HG03354 (cell line): Measurements from ENCODE around the gene CSF1.
"Not testable (repeated sequence)": the region's sequence is repeated elsewhere in the genome, so short reads cannot be mapped to it uniquely, and the experiment has no call there.

Source experiments
- ATAC-seq: cut with Tn5 transposase; IDR thresholded peaks from one replicate; pipeline ENCODE4 v1.9.1; 2021; ENCODE audit warnings: mild to moderate bottlenecking; ENCODE audit not compliant: unreplicated experiment, poor library complexity, severe bottlenecking

Gene CSF1

DNA sequence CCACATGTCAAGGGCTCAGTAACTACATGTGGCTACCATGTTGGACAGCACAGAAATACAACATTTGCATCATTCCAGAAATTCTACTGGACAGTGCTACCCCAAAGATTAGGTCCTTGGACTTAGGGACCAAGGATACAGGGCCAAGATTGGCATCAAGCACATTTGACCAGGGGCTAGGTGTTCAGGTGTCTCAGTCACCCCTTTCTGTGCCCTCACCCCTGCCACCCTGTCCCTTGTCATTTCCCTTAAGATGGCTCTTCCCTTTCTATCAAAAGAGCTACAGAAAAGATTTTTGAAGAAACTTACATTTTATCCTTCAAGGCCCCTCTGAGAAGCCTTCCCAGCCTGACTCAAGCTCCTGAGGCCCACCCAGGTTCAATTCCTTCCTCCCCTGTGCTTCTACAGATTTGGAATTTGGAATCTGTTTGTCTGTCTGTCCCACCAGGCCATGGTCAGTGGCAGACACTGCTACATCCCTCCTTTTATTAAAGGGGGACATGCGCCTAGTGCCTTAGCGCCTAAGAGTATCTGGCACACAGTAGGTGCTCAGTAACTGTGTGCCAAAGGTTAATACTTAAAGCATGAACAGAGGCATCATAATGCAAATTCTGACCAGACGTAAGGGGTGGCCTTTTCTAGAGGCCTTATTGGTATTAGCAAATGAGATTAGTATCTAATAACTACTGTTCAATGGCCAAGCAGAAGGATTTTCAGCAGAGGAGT is 21.4 kb downstream of the CSF1 start:
- no peak for ATAC-seq

DNA sequence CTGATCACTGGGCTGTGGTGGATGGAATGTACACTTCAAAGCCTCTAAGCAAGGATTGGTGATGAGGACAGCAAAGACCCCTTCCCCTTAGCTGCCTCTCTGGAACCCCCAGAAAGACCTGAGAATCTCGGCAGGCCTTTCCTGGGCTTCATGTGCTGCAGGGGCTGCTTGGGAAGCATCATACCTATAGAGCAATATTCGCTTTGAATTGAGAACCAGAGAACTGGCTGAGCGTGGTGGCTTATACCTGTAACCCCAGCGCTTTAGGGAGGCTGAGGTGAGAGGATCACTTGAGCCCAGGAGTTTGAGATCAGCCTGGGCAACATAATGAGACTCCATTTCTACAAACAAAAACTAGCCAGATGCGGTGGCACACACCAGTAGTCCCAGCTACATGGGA is 22.0 kb downstream of the CSF1 start:
- no peak for ATAC-seq

DNA sequence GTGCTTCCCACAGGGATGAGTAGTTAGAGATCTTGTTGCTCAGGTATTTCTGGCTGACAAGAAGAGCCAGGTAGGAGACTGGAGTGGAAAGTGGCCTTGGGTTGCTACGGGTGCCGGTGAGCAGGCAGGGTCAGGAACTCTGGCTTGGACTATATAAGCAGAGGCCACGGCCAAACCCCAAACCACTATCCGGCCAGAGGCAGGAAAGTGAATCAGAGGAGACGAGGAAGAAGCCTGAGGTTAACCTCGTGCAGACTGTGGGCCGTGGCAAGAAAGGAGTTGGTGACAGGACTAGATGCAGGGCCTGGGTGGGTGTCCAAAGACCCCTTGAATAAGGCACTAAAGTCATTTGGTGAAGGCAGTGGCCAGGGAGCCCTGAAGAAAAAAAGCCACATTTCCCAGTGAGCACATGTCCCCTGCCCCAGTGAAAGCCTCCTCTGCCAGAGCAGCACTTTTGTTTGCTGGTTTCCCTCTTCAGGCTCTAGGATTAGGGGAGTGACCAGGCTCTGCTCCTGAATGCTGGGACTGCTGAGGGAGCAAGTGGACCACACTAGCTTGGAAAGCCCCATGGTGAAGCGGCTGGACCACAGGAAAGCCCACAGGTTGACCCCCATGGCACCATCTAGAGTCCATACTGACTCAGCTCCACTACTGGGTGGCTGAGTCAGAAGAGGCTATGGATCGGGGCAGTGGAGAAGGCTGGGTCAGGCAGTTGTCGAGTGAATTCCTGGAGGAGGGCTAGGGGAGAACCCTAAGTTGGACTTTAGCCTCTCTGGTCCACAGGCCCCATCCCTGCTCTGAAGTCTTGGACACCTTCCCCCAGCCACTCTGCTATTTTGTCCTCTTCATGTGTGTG is 23.4 kb downstream of the CSF1 start:
- no peak for ATAC-seq

- no peak for ATAC-seq
Observed at GRCh38 chr1:109935451-109935900, 24.8 kb downstream of the CSF1 start.

DNA sequence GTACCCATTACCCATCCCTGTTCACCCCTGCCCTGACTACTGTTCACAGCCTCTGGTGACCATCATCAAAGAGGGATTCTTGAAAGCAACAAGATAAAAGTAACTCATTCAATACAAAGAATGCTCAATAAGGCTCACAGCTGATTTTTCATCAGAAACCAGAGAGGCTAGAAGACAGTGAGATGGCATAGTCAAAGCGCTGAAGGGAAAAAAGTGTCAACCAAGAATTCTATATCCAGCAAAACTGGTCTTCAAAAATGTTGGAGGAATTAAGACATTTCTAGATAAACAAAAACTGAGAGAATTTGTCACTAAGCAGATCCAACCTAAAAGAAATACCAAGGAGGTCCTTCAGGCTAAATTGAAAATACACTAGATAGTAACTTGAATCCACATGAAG is 27.1 kb downstream of the CSF1 start:
- no peak for ATAC-seq

DNA sequence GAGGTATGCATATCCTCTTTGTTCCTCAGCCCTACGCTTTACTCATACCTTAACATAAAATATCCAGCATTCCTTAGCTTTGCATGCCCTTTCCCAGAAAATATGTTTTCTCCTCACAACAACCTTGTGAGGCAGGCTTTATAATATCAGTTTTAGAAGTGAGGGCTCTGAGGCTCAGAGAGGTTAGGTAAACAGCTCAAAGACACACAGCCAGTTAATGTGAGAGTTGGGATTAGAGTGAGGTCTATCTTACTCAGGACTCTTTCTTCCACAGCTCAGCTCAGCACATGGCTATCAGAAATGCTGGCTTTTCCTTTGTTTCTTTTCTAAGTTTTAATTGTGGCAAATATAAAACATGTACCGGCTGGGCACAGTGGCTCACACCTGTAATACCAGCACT is 27.9 kb downstream of the CSF1 start:
- no peak for ATAC-seq

GRCh38 chr1:109942434-109942833 is 31.8 kb downstream of the CSF1 start:
- ATAC-seq = no peak

- ATAC-seq = no peak
Observed at GRCh38 chr1:109944541-109944940, 33.9 kb downstream of the CSF1 start.

GRCh38 chr1:109946511-109946910 is 35.9 kb downstream of the CSF1 start:
- ATAC-seq = no peak

DNA sequence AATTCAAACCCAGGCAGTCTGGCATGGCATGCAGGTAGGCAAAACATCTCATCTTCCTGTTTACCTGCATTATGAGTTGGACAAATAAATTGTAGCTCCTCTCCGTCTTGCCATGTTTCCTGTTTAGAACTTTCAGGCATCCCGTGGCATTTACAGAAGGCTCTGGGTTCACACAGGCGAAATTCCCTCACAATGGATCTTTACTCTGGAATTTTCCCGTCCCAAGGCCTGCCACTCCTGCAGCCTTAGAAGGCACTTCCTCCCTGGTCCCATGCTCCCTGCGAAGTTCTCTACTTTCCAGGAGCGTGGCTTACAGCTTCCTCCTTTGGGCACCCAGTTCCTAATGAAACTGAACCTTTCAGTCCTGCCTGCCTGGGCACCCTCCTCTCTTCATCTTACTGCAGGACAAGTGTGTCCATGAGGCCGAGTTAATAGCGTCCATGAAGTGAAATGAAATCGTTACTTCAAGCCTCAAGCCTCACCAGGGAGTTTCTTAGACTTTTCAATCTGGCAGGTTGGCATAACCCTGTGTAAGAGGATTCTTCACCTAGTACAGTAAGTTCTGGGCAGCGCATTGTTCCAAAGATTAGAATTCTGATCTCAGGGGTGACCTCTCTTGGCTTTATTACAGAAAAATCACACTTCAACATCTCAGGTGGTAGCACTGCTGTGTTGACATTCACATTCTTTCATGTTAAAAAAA is 37.1 kb downstream of the CSF1 start:
- ATAC-seq = no peak

DNA sequence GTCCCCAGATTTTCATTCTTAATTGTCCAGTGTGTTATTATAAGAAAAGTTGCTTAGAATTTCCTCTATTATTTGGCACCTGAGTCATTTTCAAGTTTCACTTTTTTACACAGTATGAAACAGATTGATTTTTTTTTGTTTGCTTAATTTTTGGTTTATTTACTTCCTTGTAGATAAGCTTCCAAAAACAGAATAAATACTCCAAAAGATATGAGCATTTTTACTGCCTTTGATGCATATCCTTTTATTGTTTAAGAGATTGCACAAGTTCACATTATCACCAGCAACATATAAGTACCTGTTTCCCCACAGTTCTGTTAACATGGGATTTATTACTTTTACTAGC is 37.6 kb downstream of the CSF1 start:
- no peak for ATAC-seq

DNA sequence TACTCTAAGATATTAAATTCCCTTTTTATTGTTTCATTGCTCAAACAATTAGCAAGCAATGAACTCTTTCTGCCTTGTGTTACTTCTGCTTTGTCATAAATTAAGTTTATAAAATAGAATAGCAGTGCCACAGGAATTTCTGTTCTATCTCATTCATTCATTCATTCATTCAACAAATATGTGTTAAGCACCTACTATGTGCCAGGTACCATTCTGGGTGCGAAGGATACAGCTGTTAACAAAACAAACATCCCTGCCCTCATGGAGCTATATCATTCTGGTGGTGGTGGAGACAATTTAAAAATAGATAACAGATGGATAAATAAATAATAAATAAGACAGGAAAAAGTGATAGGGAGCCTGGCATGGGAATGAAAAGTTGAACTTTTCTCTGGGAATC is 39.4 kb downstream of the CSF1 start:
- ATAC-seq = no peak

GRCh38 chr1:109950509-109950908 is 39.9 kb downstream of the CSF1 start:
- ATAC-seq = no peak

- not testable (repeated sequence) for ATAC-seq
Observed at GRCh38 chr1:109951501-109951900, 40.9 kb downstream of the CSF1 start.

GRCh38 chr1:109954041-109954512 is 43.4 kb downstream of the CSF1 start:
- no peak for ATAC-seq

DNA sequence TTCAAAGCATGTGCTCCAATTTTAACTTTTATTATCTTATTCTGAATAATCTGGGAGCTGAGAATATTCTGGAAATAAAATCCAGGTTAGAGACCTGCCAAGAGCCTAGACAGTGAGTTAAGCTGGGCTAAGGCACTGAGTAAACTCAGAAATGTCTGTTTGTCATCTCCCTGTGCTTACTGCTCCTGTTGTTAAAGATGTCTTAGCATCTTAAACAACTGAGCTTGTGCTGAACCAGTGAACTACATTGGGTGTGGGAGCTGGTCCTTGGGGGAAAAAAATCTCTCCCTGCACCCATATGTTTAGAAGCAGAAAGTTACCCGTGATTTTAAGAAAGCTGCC is 49.0 kb downstream of the CSF1 start:
- no peak for ATAC-seq

- no peak for ATAC-seq
Observed at GRCh38 chr1:109959974-109960744, 49.5 kb downstream of the CSF1 start.

DNA sequence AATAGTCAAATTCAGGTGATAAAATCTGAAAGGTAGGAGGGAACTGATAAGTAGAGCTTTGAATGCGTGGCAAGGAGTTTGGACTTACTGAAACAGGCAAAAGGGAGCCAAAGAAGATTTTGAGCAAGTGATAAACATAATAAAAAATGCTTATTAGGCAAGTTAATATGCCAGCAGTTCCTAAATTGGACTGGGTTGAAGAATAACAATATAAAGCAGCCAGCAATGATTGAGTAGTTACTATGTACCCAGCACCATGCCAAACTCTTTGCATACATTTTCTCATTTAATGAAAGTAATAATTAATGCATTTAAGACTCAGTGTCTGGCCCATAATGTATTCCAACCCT is 50.1 kb downstream of the CSF1 start:
- ATAC-seq = no peak

DNA sequence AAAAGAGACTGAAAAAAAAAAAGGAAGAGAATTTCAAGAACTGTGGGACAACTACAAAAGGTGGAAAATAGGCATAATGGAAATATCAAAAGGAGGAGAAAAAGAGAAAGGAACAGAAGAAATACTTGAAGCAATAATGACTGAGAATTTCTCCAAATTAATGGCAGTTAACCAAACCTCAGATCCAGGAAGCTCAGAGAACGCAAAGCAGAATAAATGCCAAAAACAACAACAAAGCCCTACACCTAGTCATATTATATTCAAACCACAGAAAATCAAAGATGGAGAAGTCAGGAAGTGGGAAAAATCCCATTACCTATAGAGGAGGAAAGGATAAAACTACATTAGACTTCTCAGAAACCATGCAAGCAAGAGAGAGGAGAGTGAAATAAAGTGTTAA is 53.2 kb downstream of the CSF1 start:
- ATAC-seq = no peak
